GM21381 (cell line): ENCODE measurements around the gene NAP1L1.
A peak's percentile ranks its signal among the peaks of the same experiment; 100 is the strongest.

Experiments used
- ATAC-seq: cut with Tn5 transposase; IDR thresholded peaks from one replicate; pipeline ENCODE4 v1.9.1; 2021; ENCODE audit warnings: mild to moderate bottlenecking, moderate library complexity; ENCODE audit not compliant: unreplicated experiment

Gene NAP1L1

DNA sequence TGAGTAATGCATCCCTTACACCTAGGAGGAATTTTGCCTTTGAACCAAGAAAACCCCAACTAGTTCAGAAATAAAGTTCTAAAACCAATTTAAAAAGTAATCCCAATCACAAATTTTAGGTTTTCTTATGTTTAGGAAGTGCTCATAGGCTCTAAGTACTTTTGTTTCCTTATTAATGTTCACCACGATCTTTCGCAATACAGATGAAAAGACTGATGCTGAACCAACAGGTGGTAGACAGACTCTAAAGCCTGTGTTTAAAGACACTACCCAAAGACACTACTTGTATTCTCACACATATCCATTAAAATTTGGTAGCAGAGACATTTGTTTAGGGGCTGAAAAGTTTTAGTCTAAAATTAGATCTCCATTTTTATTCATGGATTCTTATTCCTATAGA is 42.3 kb downstream of the NAP1L1 start:
- no peak for ATAC-seq

DNA sequence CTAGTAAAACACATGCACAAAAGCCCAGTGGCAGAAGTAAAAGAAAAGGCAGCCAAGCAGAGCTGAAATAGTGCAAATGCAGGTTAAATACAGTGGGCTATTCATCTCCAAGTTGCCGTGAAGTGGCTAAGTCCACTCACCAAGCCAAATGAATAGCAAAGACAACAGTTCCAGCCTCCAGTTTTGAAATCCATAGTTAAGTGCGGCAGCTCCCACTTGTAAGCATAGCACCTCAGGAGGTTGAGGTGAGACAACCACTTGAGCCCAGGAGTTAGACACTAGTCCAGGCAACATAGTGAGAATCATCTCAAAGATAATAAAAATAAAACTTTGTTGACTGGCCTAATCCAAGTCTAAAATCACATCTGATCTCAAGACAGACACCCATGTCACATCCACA is 43.1 kb downstream of the NAP1L1 start:
- ATAC-seq: no peak

DNA sequence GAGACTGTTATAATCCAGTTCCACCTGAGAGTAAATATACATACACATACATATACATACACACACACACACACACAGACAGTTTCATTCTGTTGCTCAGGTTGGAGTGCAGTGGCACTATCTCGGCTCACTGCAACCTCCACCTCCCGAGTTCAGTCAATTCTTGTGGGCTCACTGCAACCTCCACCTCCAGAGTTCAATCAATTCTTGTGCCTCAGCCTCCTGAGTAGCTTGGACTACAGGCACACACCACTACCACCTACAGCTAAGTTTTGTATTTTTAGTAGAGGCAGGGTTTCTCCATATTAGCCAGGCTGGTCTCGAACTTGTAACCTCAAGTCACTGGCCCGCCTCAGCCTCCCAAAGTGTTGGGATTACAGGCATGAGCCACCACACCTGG is 44.0 kb downstream of the NAP1L1 start:
- ATAC-seq: no peak

DNA sequence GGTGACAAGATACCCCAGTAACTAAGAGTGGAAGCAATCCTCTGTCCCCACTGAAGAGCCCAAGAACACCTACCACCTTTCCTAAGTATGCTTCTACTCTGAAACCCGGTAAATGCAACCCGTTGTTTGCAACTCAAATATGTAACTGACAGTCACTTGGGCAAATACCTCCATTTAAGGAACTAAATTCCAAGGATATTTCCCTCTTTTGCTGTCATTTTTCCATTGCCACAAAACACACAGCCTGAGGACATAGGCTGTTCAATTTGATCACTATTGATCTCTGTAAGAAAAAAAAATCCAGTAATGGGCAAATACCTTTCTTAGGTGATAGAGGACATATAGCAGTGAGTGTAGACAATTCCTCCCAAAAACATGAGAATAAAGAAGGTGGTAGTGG is 46.3 kb downstream of the NAP1L1 start:
- ATAC-seq: no peak

DNA sequence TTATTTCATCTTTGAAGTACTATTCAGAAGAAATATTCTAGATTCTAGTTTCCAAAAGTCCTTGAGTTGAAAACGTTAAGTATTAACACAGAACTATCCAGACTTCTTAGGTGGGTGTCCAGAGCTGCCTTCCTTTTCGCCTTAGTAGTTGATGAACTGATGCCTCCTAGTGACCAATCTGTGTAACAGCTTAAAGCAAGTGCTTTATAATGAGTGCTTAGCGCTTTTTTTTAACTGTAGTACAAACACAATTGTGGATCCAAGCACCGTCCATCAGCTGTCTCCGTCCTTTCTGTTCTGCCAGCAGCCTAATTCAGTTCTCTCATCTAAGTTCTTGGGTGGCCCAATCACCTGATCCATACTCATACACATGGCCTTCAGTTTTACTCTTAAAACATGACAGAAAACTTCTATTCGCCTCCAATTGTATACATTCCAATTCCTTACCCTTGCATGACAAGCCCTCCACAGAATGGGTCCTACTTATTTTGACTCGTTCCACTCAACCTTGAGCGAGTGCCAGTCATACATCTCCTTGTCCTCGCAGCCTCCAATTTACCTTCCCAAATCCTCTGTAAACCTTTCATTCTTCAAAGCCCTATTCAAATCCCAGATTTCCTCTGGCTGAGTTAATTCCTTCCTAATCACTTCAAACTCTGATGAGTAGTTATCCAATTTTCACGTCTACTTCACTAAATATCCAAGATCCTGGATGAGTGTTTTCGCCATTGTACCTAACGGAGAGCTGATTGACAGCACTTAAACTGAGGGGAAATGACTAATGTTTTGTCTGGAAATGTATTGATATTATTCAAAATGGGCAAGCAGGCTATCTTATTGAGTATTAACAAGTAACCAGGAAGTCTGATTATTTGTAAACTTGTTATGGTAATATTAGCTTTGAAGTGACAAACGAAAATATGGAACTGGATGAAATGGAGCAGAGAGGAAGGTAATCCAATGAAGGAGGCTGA is 47.1 kb downstream of the NAP1L1 start:
- peak; percentile 58 for ATAC-seq

DNA sequence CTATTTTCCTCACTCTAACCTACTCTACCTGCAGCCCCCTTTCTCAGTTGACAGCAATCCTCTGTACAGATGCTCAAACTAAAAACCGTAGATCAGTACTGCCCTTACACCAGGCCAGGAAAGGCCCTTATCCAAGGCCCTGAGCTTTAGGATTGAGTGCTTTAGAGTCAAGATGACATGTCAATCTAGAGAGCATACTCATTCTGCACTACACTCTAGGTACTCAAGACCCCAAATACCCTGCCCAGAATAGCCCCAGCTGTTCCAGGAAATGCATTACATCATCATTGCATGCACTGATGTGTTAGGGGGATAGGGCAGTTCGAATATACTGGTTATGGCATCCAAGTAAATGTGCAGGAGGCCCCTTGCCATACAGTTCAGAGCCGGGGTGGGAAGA is 49.4 kb downstream of the NAP1L1 start:
- no peak for ATAC-seq

DNA sequence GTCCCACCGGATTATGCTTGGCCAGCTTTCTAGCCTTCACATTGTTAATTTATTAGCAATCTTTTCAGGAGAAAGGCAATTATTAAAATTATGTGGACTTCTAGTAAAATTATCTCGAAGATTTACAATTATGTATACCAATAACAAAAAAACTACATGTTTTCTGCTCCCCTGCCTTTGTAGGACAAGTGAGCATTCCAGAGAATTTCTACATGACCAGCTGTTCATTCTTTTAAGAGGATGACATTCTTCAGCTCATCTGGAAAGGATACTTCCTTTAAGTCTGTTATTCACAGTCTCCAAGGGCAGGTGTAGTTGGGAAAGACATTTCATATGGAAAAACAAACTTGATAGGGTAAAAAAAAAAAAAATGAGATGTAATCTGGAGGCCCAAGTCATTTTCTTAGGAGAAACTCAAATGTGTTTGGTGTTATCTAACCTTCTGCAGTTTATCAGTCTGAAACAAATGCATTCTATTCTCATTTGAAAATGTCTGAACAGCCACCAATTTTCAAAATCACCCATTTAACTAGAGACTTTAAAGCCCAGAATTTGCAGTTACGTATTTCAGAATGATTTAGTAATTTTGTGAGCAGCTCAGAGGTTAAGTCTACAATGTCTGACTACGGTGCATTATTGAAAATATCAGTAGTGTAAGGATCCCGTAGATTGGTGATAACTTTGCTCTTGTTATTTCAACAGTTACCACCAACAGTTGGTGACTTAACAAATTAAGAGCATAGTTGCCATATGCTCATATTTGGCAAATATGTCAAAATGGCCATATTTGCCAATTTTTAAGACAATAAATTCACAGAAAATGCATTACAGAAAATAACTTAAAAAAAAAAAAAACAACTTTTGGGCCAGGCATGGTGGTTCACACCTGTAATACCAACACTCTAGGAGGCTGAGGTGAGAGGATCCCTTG is 51.1 kb downstream of the NAP1L1 start:
- no peak for ATAC-seq

DNA sequence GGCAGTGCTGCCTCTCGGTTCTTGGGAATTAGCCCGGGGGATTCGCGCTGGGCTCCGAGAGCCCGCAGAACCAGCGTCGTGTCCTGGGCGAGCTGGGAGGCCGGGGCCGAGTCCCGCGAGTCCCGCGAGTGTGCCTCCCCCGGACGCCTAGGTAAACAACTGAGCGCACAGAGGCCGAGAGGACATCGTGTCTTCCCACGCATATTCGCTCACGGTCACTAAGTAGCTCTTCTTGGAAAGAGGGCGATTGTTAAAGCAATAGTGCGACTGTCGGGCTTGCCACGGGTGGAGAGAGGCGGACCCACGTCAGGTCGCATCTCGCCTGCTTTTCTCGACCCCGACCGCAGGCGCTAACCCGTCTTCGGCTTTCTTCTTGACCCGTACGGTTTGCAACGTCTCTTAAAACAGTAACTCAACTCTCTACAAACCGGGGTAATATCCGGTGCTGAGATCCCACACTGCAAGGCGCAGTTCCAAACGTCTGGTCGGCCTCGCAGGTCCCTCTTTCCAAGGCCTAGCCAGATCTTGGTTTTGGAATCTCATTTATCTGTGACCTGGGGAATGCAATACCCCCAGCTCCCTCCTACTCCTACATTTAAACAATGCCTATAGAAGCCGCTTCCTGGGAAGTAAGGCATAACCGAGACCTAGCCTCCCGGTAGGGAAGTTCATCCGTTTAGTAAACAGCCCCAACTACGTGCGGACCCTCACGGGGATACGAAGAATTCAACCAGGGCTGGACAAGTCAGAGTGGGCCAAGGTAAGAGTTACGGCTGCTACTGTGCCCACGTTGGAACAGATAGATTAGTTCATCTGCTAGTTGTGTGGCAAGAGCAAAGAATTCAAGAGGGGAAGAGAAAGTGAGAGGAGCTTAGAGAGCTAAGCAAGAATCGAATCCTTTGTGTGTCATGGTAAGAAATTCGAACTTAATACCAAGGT is 52.2 kb downstream of the NAP1L1 start:
- ATAC-seq: peak; percentile 24

DNA sequence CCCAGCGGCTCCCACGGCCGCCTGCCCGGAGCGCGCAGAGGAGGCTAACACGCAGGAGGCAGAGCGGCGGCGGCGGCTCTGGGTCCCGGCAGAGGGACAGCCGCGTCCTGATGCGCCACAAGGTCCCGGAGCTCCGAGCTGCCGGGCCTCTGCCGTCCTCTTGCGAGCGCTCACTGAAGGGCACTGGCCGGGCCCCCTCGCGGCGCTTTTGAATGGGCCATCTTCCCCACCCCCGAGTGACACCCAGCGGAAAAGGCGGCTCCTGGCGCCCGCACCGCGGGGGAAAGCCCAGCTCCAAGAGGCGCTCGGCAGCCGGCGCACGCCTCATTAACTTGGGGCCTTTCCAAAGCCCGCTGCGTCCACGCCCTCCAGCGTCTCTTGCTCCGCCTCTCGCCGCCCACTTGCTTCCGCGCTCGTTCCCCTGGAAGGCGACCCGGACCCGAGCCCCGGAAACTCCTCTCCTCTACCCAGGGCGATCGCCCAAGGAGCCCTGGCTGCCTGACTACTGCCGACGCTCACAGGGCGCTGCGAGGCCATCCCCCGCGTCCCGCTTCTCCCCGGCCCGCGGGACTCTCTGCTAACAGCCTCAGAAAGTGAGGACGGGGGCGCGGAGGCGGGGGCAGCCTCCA is 53.0 kb downstream of the NAP1L1 start, which contains the start of gene PHLDA1:
Gene PHLDA1, minus strand, starts transcription at position 363 of the 629 bp plus-strand sequence.
- ATAC-seq: peak; percentile 79

DNA sequence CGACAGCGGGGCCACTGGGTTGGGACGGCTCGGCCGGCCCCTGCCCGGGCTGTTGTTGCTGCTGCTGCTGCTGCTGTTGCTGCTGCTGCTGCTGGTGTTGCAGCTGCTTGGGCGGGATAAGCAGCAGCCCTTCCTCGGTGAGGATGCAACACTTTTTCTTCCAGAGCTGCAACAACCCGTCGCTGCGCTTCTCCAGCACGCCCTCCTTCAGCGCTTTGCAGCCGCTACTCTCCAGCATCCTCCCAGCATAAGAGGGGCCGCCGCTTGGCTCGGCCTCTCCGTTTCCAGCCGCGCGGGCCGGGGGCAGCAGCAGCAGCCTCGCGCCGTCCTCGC is 53.4 kb downstream of the NAP1L1 start:
- ATAC-seq: no peak

DNA sequence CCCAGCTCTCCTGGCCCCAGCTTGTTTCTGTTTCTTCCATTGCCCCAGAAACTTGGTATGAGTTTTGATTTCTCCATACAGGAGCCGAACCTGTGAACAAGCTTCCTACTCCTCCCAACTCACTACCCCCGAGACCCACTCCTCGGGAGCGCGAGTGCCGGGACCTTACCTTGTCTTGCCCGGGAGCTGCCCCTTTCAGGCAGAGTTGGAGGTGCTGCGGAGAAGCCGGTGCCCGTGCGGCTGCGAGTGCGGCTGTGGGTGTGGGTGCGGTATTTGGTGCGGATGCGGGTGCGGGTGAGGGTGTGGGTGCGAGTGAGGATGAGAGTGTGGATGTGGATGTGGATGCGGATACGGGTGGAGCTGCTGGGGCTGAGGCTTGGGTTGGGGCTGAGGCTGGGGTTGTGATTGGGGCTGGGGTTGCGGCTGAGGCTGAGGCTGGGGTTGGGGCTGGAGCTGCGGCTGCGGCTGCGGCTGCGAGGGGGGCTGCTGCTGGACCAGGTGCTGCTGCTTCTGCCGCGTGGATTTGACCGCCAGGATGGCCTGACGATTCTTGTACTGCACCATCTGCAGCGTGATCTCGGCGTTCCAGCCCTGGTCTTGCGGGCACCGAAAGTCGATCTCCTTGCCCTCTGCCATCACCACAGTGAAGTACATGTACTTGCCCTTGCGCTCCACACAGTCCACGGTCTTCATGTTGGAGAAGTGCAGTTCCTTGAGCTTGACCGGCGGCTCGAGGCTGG is 54.0 kb downstream of the NAP1L1 start:
- ATAC-seq: peak; percentile 14

DNA sequence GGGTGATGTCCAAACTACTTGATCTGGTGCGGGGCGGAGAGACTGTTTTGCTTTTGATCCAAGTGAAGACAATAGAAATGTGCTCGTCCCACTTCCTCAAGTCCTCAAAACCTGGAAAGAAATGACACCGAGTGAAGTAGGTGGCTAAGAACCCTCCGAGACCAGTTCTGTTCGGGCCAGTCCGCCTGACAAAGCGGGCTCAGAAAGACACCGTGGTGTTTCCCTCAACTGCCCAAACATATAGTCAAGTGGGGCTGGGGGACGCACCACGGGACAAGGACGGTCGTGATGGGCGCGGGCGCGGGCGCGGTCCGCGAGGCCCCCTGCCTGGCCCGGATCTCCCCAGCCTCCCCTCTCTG is 54.5 kb downstream of the NAP1L1 start:
- no peak for ATAC-seq

DNA sequence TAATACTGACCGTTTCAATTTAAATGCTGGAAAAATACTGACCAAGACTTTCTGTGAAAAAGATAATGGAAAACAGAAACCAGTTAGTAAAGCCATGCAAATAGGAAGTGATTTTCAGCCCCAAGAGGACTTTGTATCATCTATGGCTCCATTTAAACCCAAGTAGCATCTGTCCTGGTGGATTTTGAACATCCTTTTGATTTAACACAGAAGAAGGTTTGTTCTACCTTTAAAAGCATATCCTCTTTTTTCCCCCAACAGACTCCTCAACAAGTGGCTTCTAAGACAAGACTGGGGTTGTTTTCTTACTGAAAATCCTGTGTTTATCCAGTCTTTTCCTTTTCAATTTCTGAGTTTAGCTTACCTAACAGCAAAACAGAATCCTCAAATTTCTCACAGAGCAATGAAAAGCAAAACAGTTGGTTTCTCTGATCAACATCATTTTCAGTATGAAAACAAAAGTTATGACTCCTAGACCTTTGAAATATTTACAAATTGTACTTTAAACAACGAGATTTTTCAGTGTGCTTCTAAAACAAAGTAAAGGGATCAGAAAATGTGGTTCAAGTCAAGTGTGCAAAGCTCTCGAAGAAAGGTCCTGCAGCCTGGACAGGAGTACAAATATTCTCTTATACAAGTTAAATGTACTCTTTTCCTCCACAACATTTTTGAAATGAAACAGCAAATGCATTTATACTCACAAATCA is 55.8 kb downstream of the NAP1L1 start:
- ATAC-seq: no peak

DNA sequence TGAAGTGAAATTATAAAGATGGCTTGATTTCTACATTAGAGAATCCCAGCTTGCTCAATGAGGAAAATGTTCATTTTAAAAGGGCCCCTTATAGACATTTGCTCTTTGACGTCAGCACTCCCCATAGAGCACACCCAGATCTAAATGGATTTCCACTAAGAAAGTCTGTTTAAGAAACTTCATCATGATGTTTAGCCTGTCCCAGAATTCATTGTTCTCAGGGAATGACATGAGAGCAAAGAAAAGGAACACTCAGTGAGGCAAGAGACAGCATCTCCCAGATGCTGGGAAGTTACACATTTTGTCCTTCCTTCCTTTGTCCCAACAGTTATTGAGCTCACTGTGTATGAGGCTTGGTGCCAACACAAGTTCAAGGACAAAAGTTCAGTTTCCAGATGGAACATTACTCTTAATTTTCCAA is 57.8 kb downstream of the NAP1L1 start:
- ATAC-seq: no peak

DNA sequence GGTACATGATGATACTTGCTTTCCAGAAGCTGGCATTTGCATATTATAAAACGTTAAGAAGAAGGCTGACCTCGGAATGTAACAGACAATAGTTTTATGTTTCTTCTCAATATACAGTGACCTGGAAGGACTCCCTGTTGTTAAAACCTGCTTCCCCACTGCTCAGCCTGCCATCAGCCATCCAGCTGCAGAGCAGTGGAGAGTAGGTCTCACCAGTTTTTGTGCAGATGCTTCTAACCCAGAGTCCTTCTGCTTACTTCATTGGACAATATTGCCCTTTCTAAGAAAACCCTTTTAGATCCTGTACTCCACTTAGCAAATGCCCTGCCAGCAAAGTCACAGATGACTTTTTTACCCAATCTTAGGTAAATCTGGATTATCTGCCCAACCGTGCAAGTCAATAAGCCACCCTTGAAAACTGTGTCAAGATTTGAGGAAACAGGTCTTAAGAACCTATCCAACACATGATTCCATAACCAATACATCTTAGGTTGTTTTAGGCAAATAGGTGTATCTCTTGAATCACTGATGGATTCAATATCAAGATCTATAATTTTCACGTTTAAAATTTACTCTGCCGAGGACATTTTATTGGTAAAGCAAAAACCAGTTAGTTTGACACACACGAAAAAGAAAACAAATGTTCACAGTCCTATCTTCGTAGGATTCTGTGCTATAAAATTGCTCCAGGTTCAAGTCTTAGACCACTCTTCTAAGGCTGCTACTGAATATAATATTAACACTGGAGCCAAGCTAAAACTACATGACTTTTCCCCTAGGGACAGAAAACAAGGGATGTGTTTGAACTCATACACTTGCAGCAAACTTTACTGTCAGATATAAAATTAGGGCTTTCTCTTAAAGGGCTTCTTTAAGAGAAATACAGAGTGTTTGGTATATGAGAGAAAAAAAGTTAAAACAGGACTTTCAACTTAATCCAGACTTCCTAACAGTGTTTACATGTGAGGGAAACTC is 58.6 kb downstream of the NAP1L1 start:
- ATAC-seq: no peak

DNA sequence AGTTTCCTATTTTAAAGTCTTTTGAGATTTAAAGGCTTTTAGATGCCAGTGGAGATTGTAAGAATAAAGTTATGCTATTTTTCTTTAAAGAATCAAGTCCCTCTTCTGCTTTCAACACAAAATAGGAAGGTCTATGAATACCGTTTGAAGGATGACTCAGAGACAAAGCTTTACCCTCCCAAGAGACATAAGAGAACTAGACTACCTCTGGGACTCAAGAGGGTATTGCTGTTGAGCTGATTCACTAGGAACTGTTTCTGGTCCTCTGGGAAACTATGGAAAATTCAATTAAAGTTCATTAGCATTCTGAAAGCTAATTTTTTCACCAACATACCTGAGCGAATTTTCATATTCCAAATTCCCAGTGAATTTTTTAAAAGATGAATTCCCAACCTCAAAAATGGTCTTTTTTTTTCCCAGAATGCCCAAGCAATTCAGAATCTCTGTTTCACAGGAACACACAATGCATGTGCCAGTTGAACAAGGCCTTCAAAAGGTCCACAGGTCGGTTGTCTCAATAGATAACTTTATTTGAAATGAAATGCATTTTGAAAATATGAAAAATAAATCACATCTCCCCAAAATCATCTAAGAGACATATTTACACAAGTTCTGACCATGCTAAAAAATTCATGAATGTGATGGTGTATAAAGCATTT is 59.4 kb downstream of the NAP1L1 start:
- no peak for ATAC-seq

DNA sequence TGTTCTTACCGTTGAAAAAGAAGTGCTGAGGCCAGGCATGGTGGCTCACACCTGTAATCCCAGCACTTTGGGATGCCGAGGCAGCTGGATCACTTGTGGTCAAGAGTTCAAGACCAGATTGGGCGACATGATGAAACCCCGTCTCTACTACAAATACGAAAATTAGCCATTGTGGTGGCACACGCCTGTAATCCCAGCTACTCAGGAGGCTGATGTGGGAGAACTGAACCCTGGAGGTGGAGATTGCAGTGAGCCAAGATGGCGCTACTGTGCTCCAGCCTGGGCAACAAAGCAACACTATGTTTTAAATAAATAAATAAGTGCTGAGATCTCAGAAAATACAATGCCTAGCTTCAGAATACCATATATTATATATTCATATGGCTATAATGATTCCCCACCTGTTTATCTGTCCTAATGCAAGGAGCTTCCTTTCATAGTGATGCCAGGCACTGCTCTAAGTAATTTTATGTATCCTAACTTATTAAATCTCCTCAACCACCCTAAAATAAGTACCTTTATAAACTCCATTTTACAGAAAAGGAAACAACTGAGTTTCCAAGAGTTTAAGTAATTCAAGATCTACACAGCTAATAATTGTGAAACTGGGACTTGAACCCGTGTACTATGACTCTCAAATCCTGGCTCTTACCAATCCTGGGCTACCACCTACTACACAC is 60.2 kb downstream of the NAP1L1 start:
- ATAC-seq: no peak
